KMS-11 (cell line): Measurements from ENCODE around the gene HSD11B1L.
"Not testable (repeated sequence)": the region's sequence is repeated elsewhere in the genome, so short reads cannot be mapped to it uniquely, and the experiment has no call there.

Experiments
- H2AFZ ChIP-seq: fragments of 200-600 bp; sonication (generic); 2 replicates; pipeline ENCODE4 v1.6.1; 2016; ENCODE audit warnings: antibody characterized with exemption, mixed run types, low read depth
- H3K27ac ChIP-seq: fragments of 200-600 bp; sonication (generic); 2 replicates; pipeline ENCODE4 v1.6.1; 2016; ENCODE audit warnings: mild to moderate bottlenecking, mixed run types
- H3K27me3 ChIP-seq: fragments of 200-600 bp; sonication (generic); 2 replicates; pipeline ENCODE4 v1.6.1; 2017; ENCODE audit warnings: mild to moderate bottlenecking, low read depth, mixed run types, moderate library complexity; ENCODE audit not compliant: insufficient read depth
- H3K36me3 ChIP-seq: fragments of 200-600 bp; sonication (generic); 2 replicates; pipeline ENCODE4 v1.6.1; 2017; ENCODE audit warnings: mild to moderate bottlenecking, mixed run types; ENCODE audit not compliant: insufficient read depth
- H3K4me1 ChIP-seq: fragments of 200-600 bp; sonication (generic); 2 replicates; pipeline ENCODE4 v1.6.1; 2016; ENCODE audit warnings: mild to moderate bottlenecking, low read depth, mixed run types; ENCODE audit not compliant: poor library complexity, severe bottlenecking
- H3K4me2 ChIP-seq: fragments of 200-600 bp; sonication (generic); 2 replicates; pipeline ENCODE4 v1.7.0; 2016; ENCODE audit warnings: mild to moderate bottlenecking, mixed run types
- H3K4me3 ChIP-seq: fragments of 200-600 bp; sonication (generic); IDR thresholded peaks from 2 replicates; pipeline ENCODE4 v1.6.1; 2017; ENCODE audit warnings: low read depth, low read length, mixed read lengths; ENCODE audit not compliant: insufficient read depth
- H3K79me2 ChIP-seq: fragments of 200-600 bp; sonication (generic); 2 replicates; pipeline ENCODE4 v1.6.1; 2016; ENCODE audit warnings: low read depth, mixed run types; ENCODE audit not compliant: insufficient read depth
- H3K9ac ChIP-seq: fragments of 200-600 bp; sonication (generic); 2 replicates; pipeline ENCODE4 v1.6.1; 2016; ENCODE audit warnings: mild to moderate bottlenecking, mixed run types
- H4K20me1 ChIP-seq: fragments of 200-600 bp; sonication (generic); 2 replicates; pipeline ENCODE4 v1.6.1; 2016; ENCODE audit warnings: mild to moderate bottlenecking, mixed run types; ENCODE audit not compliant: insufficient read depth
- TF ChIP-seq, protein P1 (sequence below): fragments of 200-600 bp; sonication (generic); conservative IDR thresholded peaks from 2 replicates; pipeline ENCODE4 v1.6.1; 2017; ENCODE audit warnings: low read depth, mild to moderate bottlenecking, antibody characterized with exemption, low read length, moderate library complexity, mixed read lengths

Gene HSD11B1L

DNA sequence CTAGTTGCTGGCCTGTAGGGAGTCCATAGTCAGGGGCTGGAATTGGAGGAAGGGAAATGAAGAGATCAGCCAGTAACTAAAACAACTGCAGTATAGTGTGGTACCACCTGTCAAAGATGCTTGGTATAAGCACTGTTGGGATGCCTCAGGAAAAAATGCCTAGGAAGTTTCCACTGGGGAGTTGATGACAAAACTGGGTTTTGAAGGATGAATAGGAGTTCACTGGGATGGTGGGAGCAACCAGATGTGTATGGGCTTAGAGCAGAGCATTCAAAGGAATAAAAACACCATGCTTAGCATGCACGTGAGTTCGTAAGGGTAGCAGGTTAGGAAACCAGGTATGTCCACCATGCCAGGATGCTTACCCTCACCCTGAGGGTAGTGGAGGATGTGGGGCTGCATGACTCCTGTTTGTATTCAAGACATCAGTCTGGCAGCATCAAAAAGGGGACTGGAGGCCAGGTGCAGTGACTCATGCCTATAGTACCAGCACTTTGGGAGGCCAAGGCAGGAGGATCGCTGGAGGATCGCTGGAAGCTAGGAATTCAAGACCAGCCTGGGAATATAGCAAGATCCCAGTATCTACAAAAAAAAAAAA, 46.7 kb downstream of the HSD11B1L start:
- Histone ChIP-seq H4K20me1 (no peaks in the 10 kb centered on the region), H3K4me2 (no peak overlapping the region), H2AFZ (no peak overlapping the region), H3K27me3 (no peaks in the 10 kb centered on the region; the same call in 1 of the 2 replicates), H3K4me3 (no peak overlapping the region), H3K27ac (no peak overlapping the region), H3K9ac (no peak overlapping the region), H3K79me2 (no peaks in the 10 kb centered on the region), H3K4me1 (no peaks in the 10 kb centered on the region), H3K36me3 (no peaks in the 10 kb centered on the region)
- TF ChIP-seq, protein P1, sequence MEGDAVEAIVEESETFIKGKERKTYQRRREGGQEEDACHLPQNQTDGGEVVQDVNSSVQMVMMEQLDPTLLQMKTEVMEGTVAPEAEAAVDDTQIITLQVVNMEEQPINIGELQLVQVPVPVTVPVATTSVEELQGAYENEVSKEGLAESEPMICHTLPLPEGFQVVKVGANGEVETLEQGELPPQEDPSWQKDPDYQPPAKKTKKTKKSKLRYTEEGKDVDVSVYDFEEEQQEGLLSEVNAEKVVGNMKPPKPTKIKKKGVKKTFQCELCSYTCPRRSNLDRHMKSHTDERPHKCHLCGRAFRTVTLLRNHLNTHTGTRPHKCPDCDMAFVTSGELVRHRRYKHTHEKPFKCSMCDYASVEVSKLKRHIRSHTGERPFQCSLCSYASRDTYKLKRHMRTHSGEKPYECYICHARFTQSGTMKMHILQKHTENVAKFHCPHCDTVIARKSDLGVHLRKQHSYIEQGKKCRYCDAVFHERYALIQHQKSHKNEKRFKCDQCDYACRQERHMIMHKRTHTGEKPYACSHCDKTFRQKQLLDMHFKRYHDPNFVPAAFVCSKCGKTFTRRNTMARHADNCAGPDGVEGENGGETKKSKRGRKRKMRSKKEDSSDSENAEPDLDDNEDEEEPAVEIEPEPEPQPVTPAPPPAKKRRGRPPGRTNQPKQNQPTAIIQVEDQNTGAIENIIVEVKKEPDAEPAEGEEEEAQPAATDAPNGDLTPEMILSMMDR, result no peak

- not testable (repeated sequence) for H3K27me3 ChIP-seq, H3K4me3 ChIP-seq, H3K9ac ChIP-seq, H3K4me1 ChIP-seq, H3K79me2 ChIP-seq, H2AFZ ChIP-seq, H3K4me2 ChIP-seq, H4K20me1 ChIP-seq, H3K36me3 ChIP-seq, H3K27ac ChIP-seq
Measured at GRCh38 chr19:5733172-5733571, 52.3 kb downstream of the HSD11B1L start.
